Common myeloid progenitor, CD34-positive (primary cell): ENCODE measurements around the gene NELFB.

Experiments used
- CTCF ChIA-PET: fragments of 350-600 bp; sonication (Branson Sonifier 250); formaldehyde crosslinking; loops from one replicate; lab custom pipeline; 2021; ENCODE audit warnings: antibody characterized with exemption; lab: Charles Lee
- POLR2A ChIA-PET: fragments of 350-600 bp; sonication (Branson Sonifier 250); formaldehyde crosslinking; loops from one replicate; lab custom pipeline; 2021; ENCODE audit warnings: antibody characterized with exemption; lab: Charles Lee
- DNase-seq, 3 donors: peaks; one replicate each; pipeline versions ENCODE4 v3.0.0 to v3.0.0-alpha.2; 2013
- H3K27ac ChIP-seq, 2 experiments: 1 replicate in 1 of 2; 2 replicates in 1 of 2; pipeline ENCODE4 v1.7.0; 2013; ENCODE audit warnings: inconsistent platforms in 2 of 2, low read length in 2 of 2, mild to moderate bottlenecking in 2 of 2, low read depth in 1 of 2, moderate library complexity in 1 of 2; ENCODE audit not compliant: severe bottlenecking in 2 of 2, insufficient read depth in 1 of 2, poor library complexity in 1 of 2
- H3K27me3 ChIP-seq, 5 experiments: replicated peaks in 2 of 5; 1 replicate in 3 of 5; 2 replicates in 2 of 5; pipeline versions ENCODE4 v1.6.1 to v1.7.0; 2013; ENCODE audit warnings: low read length in 4 of 5, mild to moderate bottlenecking in 2 of 5, moderate library complexity in 2 of 5, inconsistent platforms in 1 of 5; ENCODE audit not compliant: insufficient read depth in 5 of 5, control insufficient read depth in 4 of 5
- H3K36me3 ChIP-seq, 4 experiments: 1 replicate in 2 of 4; 2 replicates in 2 of 4; pipeline versions ENCODE4 v1.6.1 to v1.7.0; 2013; ENCODE audit warnings: low read length in 3 of 4, control low read depth in 1 of 4, mild to moderate bottlenecking in 1 of 4; ENCODE audit not compliant: control insufficient read depth in 4 of 4, insufficient read depth in 4 of 4
- H3K4me1 ChIP-seq, 4 experiments: 1 replicate in 3 of 4; 2 replicates in 1 of 4; pipeline versions ENCODE4 v1.6.1 to v1.7.1; 2013; ENCODE audit warnings: low read length in 3 of 4, mild to moderate bottlenecking in 3 of 4, control low read depth in 1 of 4, inconsistent platforms in 1 of 4, moderate library complexity in 1 of 4; ENCODE audit not compliant: control insufficient read depth in 4 of 4, insufficient read depth in 4 of 4; ENCODE audit errors: control extremely low read depth in 1 of 4
- H3K4me3 ChIP-seq, 7 experiments: 1 replicate in 4 of 7; 2 replicates in 3 of 7; pipeline versions ENCODE4 v1.5.1 to v1.7.0; 2013; ENCODE audit warnings: mild to moderate bottlenecking in 7 of 7, low read length in 6 of 7, moderate library complexity in 6 of 7, inconsistent platforms in 2 of 7, low read depth in 2 of 7, control low read depth in 1 of 7; ENCODE audit not compliant: insufficient read depth in 4 of 7, control insufficient read depth in 1 of 7; ENCODE audit errors: extremely low read depth in 1 of 7
- H3K9me3 ChIP-seq, 5 experiments: 1 replicate in 4 of 5; 2 replicates in 1 of 5; pipeline versions ENCODE4 v1.6.1 to v1.7.1; 2013; ENCODE audit warnings: low read length in 4 of 5, mild to moderate bottlenecking in 2 of 5, inconsistent platforms in 1 of 5, low read depth in 1 of 5, moderate library complexity in 1 of 5; ENCODE audit not compliant: control insufficient read depth in 4 of 5, insufficient read depth in 2 of 5; ENCODE audit errors: control extremely low read depth in 1 of 5
- WGBS: methylation state at CpG from one replicate; pipeline ENCODE4 v1.1.5; 2013; ENCODE audit not compliant: insufficient coverage; 5-methylcytosine and 5-hydroxymethylcytosine counted together

Gene NELFB

GRCh38 chr9:137319739-137320551 lies 64.8 kb downstream of the NELFB start:
- peak overlapping the region in 3 of 7 experiments; percentile 3 to 70 (median 63) for H3K4me3 ChIP-seq
- H3K27ac ChIP-seq: no peak overlapping the region

GRCh38 chr9:137320555-137321384 lies 65.6 kb downstream of the NELFB start:
- ChIA-PET POLR2A (interaction anchor here (0.9 kb wide), 2 partner anchors 14 to 27 kb away, joined by 4 read pairs; no protein-coding TSS in a partner anchor), CTCF (interaction anchor here (1.5 to 7.3 kb wide), 2 partner anchors 18 to 34 kb away, joined by 4 to 56 read pairs; partner anchors contain the start of gene NRARP)
- H3K4me3 ChIP-seq: peak overlapping the region; percentile 17 to 70 (median 62)
- H3K27me3 ChIP-seq: no peaks in the 10 kb centered on the region
- peak; percentile 57 to 92 (median 89) for DNase-seq
- H3K36me3 ChIP-seq: peaks cover 0 to 3% (median 0%) of the 10 kb centered on the region in 4 experiments
- peaks cover 0 to 50% (median 40%) of the 10 kb centered on the region in 4 experiments for H3K4me1 ChIP-seq
- peak overlapping the region; percentile 46 to 64 for H3K27ac ChIP-seq
- H3K9me3 ChIP-seq: no peaks in the 10 kb centered on the region
- 1% methylated on average over 17 of the region's 24 CpGs for WGBS

More at GRCh38 chr9:137319739-137320551, 64.8 kb downstream of the NELFB start:
- H3K27me3 ChIP-seq: no peaks in the 10 kb centered on the region
- ChIA-PET POLR2A (interaction anchor here (0.9 to 1.0 kb wide), 2 partner anchors 13 to 18 kb away, joined by 3 to 4 read pairs; partner anchors contain the start of gene NRARP), CTCF (interaction anchor here (1.5 to 7.3 kb wide), 2 partner anchors 17 to 33 kb away, joined by 4 to 56 read pairs; partner anchors contain the start of gene NRARP)
- 78% methylated on average over 19 of the region's 22 CpGs for WGBS
- no peak for DNase-seq
- H3K9me3 ChIP-seq: no peaks in the 10 kb centered on the region
- H3K4me1 ChIP-seq: peaks cover 0 to 54% (median 46%) of the 10 kb centered on the region in 4 experiments
- H3K36me3 ChIP-seq: peaks cover 0 to 3% (median 0%) of the 10 kb centered on the region in 4 experiments

- no peak for DNase-seq
- 96% methylated on average over 16 of the region's 22 CpGs for WGBS
- Histone ChIP-seq H3K4me1 (peaks cover 0 to 48% (median 45%) of the 10 kb centered on the region in 4 experiments), H3K9me3 (no peaks in the 10 kb centered on the region), H3K27ac (peak overlapping the region; percentile 46 to 64), H3K4me3 (no peak overlapping the region), H3K36me3 (peaks cover 0 to 3% (median 0%) of the 10 kb centered on the region in 4 experiments), H3K27me3 (no peaks in the 10 kb centered on the region)
- POLR2A ChIA-PET: no interaction called here
- CTCF ChIA-PET: interaction anchor here (7.3 kb wide), 1 partner anchor 19 kb away, joined by 56 read pairs; the partner anchor contains the start of gene NRARP
These were observed 66.7 kb downstream of the NELFB start for GRCh38 chr9:137321726-137322361.
